Measurements from ENCODE around the gene SYNDIG1.
"Not testable (repeated sequence)": the region's sequence is repeated elsewhere in the genome, so short reads cannot be mapped to it uniquely, and the experiment has no call there.

The SYNDIG1 gene

GRCh38 chr20:24493661-24494459 is 24.4 kb downstream of the SYNDIG1 start:
- DNase-seq, result no peak

- no peak for DNase-seq
Observed at GRCh38 chr20:24494460-24494920, 25.1 kb downstream of the SYNDIG1 start.

DNA sequence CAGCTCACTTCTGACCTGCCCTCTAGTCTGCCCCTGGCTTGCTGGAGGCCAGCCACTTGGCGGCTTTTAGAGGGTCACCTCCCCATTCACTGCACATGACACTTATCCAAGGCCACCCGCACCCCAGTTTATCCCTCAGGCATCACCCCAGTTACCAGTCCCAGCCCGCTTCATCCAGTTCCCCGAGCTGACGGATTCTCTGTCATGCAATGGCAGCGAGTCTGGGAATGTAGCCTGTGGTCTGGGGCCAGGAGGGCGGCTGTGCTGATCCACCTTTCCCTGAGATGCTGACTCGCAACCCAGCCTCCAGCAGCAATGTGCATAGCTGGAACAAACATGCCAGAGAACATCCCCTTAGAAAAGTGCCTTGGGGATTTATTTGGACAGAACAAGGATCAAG is 25.8 kb downstream of the SYNDIG1 start:
- no peak for DNase-seq

GRCh38 chr20:24497851-24498250 is 28.4 kb downstream of the SYNDIG1 start:
- DNase-seq, result no peak

- DNase-seq, result no peak
Observed at GRCh38 chr20:24498641-24499040, 29.2 kb downstream of the SYNDIG1 start.

GRCh38 chr20:24499472-24499871 is 30.0 kb downstream of the SYNDIG1 start:
- no peak for DNase-seq

GRCh38 chr20:24501764-24502556 is 32.5 kb downstream of the SYNDIG1 start:
- DNase-seq, result no peak

DNA sequence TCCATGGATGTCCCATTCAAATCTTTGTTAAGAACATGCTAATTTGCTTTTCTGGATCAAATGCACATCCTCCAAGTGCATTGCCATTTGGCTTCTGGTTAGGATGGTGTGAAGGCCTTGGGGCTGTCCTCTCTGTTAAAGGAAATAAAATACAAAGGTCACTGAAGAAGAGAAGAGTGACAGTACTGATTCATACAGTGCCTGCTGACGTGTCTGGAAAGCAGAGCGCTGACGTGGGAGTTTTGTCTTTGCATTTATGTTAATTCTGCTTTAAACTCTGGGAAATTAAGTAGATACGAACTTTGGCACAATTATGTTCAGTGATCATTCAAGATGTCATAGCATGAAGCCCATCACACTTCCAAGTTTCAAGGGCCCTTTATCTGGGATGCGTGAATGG is 33.2 kb downstream of the SYNDIG1 start:
- DNase-seq, result no peak

- DNase-seq, result no peak
Observed at GRCh38 chr20:24503352-24503931, 34.0 kb downstream of the SYNDIG1 start.

- no peak for DNase-seq
Observed at GRCh38 chr20:24504331-24505285, 35.2 kb downstream of the SYNDIG1 start.

- DNase-seq, result no peak
Observed at GRCh38 chr20:24506146-24506545, 36.7 kb downstream of the SYNDIG1 start.

DNA sequence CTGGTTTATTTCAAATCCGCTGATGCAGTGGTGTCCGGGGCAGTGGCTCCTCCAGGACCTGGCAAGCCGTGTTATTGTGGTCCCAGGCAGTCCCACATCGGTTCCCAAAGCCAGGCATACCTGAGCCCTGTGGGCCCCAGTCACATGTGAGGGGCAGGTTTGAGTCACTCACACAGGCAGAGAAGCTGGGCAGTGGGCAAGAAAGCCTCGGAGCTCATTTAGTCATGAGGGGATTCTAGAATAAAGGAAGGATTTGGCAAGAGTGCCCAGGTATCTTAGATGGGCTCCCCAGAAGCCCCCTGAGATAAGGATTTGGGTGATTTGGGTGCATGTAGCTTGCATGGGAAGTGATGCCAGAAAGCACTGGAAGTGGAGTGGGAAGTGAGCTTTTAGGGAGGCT is 37.3 kb downstream of the SYNDIG1 start:
- no peak for DNase-seq

- DNase-seq, result no peak
Observed at GRCh38 chr20:24507182-24507853, 37.9 kb downstream of the SYNDIG1 start.

GRCh38 chr20:24512441-24512840 is 43.0 kb downstream of the SYNDIG1 start:
- not testable (repeated sequence) for DNase-seq

DNA sequence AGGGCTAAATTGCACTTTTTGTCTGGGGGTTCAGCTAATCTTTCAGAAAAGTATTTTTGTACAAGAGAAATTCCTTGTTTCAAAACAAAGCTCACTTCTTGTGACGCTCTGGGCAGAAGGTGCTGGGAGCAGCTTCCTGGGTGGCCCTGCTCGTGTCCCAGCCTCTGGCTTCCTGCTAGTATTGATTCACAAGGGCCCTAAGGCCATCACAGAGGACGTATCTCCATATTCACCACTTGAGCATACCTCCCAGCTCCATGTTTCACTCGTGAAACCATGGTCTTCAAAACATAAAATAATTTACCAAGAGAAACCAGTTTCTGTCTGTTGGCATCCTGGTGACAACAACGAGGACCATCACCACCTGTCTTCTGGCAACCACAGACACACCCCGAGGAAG is 49.1 kb downstream of the SYNDIG1 start:
- no peak for DNase-seq

GRCh38 chr20:24519476-24519875 is 50.0 kb downstream of the SYNDIG1 start:
- no peak for DNase-seq

DNA sequence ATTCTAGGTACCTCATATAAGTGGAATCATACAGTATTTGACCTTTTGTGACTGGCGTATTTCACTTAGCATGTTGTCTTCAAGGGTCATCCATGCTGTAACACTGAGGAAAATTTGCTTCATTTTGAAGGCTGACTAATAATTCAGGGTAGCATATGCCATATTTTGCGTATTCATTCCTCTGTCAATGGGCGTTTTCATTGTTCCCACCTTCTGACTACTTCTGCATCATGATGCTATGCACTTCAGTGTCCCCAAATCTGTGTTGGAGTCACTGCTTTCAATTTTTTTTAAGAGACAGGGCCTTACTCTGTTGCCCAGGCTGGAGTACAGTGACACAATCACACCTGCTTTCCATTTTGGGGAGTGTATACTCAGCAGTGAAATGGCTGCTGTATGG is 51.6 kb downstream of the SYNDIG1 start:
- DNase-seq, result no peak

- DNase-seq, result no peak
Observed at GRCh38 chr20:24522452-24523330, 53.3 kb downstream of the SYNDIG1 start.

DNA sequence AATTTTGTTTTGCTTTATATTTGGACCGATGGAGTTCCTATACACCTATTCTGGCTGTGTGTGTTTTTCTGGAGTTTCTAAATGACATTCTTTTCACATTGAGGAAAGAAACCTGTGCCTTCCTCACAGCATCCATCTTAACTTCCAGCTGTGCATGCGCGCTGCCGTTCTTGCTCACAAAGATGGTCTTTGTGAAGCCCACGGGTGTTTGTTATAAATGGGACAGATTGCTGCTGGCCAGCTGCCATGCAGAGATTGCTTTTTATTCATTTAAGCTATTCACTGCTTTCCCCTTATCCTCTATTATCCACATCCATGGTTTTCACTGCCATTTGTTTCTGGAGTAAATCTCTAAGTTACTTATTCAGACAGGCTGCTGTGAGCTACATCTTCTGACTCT is 54.2 kb downstream of the SYNDIG1 start:
- DNase-seq, result no peak

- no peak for DNase-seq
Observed at GRCh38 chr20:24528583-24529368, 59.3 kb downstream of the SYNDIG1 start.

All from central memory CD4-positive, alpha-beta T cell (primary cell).